CD14-positive monocyte (primary cell): ENCODE measurements around the gene NR2C2AP. TPM values are rescaled to one million over a fixed set of nuclear protein-coding genes. Genes with fewer than 3 reads are reported as not detected.

ENCODE experiments used
- DNase-seq, 3 donors: peaks; one replicate each; pipeline ENCODE4 v3.0.0-alpha.2; 2011 to 2022
- H2AFZ ChIP-seq: 2 replicates; pipeline ENCODE4 v1.6.0; 2012; ENCODE audit warnings: mild to moderate bottlenecking, low read depth, low read length, inconsistent platforms; ENCODE audit not compliant: insufficient read depth, poor library complexity, severe bottlenecking
- H3K27ac ChIP-seq, 2 donors: 1 replicate in 1 of 2; 2 replicates in 1 of 2; pipeline ENCODE4 v1.5.1; 2012 to 2013; ENCODE audit warnings: low read length in 2 of 2, control low read depth in 1 of 2, inconsistent platforms in 1 of 2, low read depth in 1 of 2, mild to moderate bottlenecking in 1 of 2
- H3K27me3 ChIP-seq, 2 donors: one replicate each; pipeline versions ENCODE4 v1.6.0 to v1.6.1; 2011 to 2013; ENCODE audit warnings: low read length in 2 of 2; ENCODE audit not compliant: control insufficient read depth in 2 of 2, insufficient read depth in 2 of 2
- H3K36me3 ChIP-seq, 2 donors: replicated peaks in 1 of 2; 1 replicate in 1 of 2; 2 replicates in 1 of 2; pipeline versions ENCODE4 v1.5.1 to v1.6.1; 2012 to 2013; ENCODE audit warnings: low read length in 2 of 2, control low read depth in 1 of 2, inconsistent platforms in 1 of 2, mild to moderate bottlenecking in 1 of 2; ENCODE audit not compliant: insufficient read depth in 2 of 2, control insufficient read depth in 1 of 2
- H3K4me1 ChIP-seq, 2 donors: 1 replicate in 1 of 2; 2 replicates in 1 of 2; pipeline versions ENCODE4 v1.5.1 to v1.6.1; 2012 to 2013; ENCODE audit warnings: low read length in 2 of 2, control low read depth in 1 of 2, inconsistent platforms in 1 of 2, mild to moderate bottlenecking in 1 of 2, moderate library complexity in 1 of 2; ENCODE audit not compliant: insufficient read depth in 2 of 2, control insufficient read depth in 1 of 2
- H3K4me2 ChIP-seq: replicated peaks from 2 replicates; pipeline ENCODE3; 2012; ENCODE audit warnings: low read length, moderate library complexity, mild to moderate bottlenecking; ENCODE audit not compliant: poor library complexity, severe bottlenecking; ENCODE audit errors: extremely low read depth
- H3K4me3 ChIP-seq, 3 experiments: fragments of 200-600 bp in 1 of 3; sonication (generic) in 1 of 3; replicated peaks in 1 of 3; 1 replicate in 2 of 3; 2 replicates in 1 of 3; pipeline ENCODE4 v1.5.1; 2011 to 2013; ENCODE audit warnings: low read length in 3 of 3, mild to moderate bottlenecking in 3 of 3, control low read depth in 2 of 3, low read depth in 2 of 3, inconsistent platforms in 1 of 3, moderate library complexity in 1 of 3
- H3K79me2 ChIP-seq: 2 replicates; pipeline ENCODE4 v1.6.0; 2012; ENCODE audit warnings: mild to moderate bottlenecking, control low read depth, inconsistent platforms, low read length, moderate library complexity; ENCODE audit not compliant: insufficient read depth
- H3K9ac ChIP-seq: 2 replicates; pipeline ENCODE4 v1.6.0; 2017; ENCODE audit warnings: low read length, mild to moderate bottlenecking; ENCODE audit not compliant: insufficient read depth, poor library complexity, severe bottlenecking
- H3K9me3 ChIP-seq, 2 donors: replicated peaks in 1 of 2; 1 replicate in 1 of 2; 2 replicates in 1 of 2; pipeline versions ENCODE4 v1.5.1 to v1.6.1; 2012 to 2013; ENCODE audit warnings: low read length in 2 of 2, control low read depth in 1 of 2; ENCODE audit not compliant: control insufficient read depth in 1 of 2, insufficient read depth in 1 of 2
- H4K20me1 ChIP-seq: 2 replicates; pipeline ENCODE4 v1.6.0; 2012; ENCODE audit warnings: mild to moderate bottlenecking, low read length, control low read depth, moderate library complexity; ENCODE audit not compliant: insufficient read depth
- H3K27ac Mint-ChIP-seq, 7 donors: one replicate each; pipeline ENCODE4 v1.8.0; 2020; ENCODE audit warnings: mild to moderate bottlenecking in 7 of 7, mixed read lengths in 7 of 7, moderate library complexity in 6 of 7, inconsistent platforms in 2 of 7
- H3K27me3 Mint-ChIP-seq, 3 donors: one replicate each; pipeline ENCODE4 v1.8.0; 2021 to 2022; ENCODE audit warnings: low read depth in 3 of 3, mild to moderate bottlenecking in 3 of 3, mixed read lengths in 3 of 3, moderate library complexity in 3 of 3, inconsistent platforms in 1 of 3
- H3K36me3 Mint-ChIP-seq, 2 donors: one replicate each; pipeline ENCODE4 v1.8.0; 2020; ENCODE audit warnings: mixed read lengths in 2 of 2, inconsistent platforms in 1 of 2, mild to moderate bottlenecking in 1 of 2
- H3K4me1 Mint-ChIP-seq: one replicate; pipeline ENCODE4 v1.8.0; 2020; ENCODE audit warnings: mild to moderate bottlenecking, mixed read lengths
- H3K4me3 Mint-ChIP-seq, 2 donors: one replicate each; pipeline ENCODE4 v1.8.0; 2020; ENCODE audit warnings: mild to moderate bottlenecking in 2 of 2, mixed read lengths in 2 of 2, moderate library complexity in 1 of 2
- H3K9me3 Mint-ChIP-seq, 7 donors: one replicate each; pipeline ENCODE4 v1.8.0; 2020 to 2022; ENCODE audit warnings: mixed read lengths in 7 of 7, mild to moderate bottlenecking in 6 of 7, moderate library complexity in 6 of 7, inconsistent platforms in 2 of 7
- WGBS: methylation state at CpG from one replicate; pipeline ENCODE4 v1.1.5; 2013; ENCODE audit warnings: missing lambda C conversion rate; ENCODE audit not compliant: insufficient coverage; 5-methylcytosine and 5-hydroxymethylcytosine counted together
- intact Hi-C, 2 donors: fragments of 100-400 bp; cut with micrococcal nuclease; formaldehyde crosslinking; loops; one replicate each; pipeline versions ENCODE4 v1.15.0 to v1.15.1; 2023
- polyA minus RNA-seq: library from RNA; depleted of rRNA, polyadenylated mRNA; stranded (reverse); fragments of >200 nt; gene quantifications from 2 replicates; pipeline ENCODE4 v1.2.3, GENCODE V29; 2012
- polyA plus RNA-seq, 3 donors: library from polyadenylated mRNA; depleted of rRNA in 1 of 3; unstranded in 2 of 3; stranded (reverse) in 1 of 3; fragments of 300-500 nt in 2 of 3; fragments of >200 nt in 1 of 3; fragmentation: Illumina TruSeq in 2 of 3; gene quantifications; 1 replicate in 2 of 3; 2 replicates in 1 of 3; pipeline ENCODE4 v1.2.3, GENCODE V29; 2012 to 2021
- total RNA-seq, 12 experiments: library from RNA in 1 of 12; stranded (reverse) in 1 of 12; fragments of 120-200 nt in 1 of 12; gene quantifications; one replicate each; pipeline ENCODE4 v1.2.4 and lab custom pipeline; 2013 to 2026; ENCODE audit warnings: mixed read lengths in 6 of 12, inconsistent platforms in 1 of 12
- TF ChIP-seq, protein P1 (sequence below): fragments of 200-600 bp; IDR thresholded peaks from one replicate; pipeline ENCODE4 v1.8.0; 2022; ENCODE audit warnings: antibody characterized with exemption, mild to moderate bottlenecking

Gene NR2C2AP, protein sequence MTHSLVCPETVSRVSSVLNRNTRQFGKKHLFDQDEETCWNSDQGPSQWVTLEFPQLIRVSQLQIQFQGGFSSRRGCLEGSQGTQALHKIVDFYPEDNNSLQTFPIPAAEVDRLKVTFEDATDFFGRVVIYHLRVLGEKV
- total RNA-seq (2013) = 10.3 TPM
- 1 to 10 TPM; 6.4 to 7.8 (median 6.4) TPM for polyA plus RNA-seq
- 4.7 and 6.6 TPM in 2 replicates for polyA minus RNA-seq
- 0.59 to 4.9 (median 1.7) reads per million in 11 experiments for total RNA-seq (lab: John Stamatoyannopoulos, UW)

DNA sequence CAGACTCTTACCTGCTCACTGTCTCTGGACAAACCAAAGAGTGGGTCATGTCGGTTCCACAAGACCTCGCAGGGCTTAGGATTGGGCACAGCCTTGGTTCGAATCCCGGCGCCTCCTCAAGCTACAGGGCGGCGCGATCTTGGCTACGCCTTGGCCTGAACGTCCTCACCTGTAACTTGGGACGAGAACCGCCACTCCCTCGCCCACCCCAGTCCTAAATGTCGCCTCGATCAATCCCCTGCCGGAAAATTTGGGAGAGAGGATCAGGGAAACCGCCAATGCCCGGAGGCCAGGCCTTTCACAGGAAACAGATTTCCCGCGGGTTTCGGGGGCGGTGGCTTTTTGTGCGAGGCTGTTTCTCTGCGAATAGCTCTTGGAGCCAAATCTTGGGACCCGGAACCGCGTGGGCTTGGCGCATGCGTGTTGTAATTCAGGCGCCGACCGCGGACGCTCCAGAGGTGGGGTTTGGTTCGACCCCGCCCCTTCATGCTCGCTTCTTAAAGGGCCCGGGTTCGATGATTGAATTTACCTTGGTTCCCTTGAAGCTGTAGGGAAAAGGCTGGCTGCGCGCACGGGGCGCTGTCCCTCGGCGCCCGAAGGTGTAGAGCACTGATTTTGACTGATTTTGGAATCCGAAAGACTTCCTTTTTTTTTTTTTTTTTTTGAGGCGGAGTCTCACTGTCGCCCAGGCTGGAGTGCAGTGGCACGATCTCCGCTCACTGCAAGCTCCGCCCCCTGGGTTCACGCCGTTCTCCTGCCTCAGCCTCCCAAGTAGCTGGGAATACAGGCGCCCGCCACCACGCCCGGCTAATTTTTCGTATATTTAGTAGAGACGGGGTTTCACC is at the start of gene NR2C2AP:
NR2C2AP (minus strand) TSS at position 403 of the 845 bp plus-strand sequence; CDS start at position 49, 354 bp downstream.
- Mint-ChIP-seq H3K27me3 (peaks cover 4 to 16% (median 9%) of the 10 kb centered on the region in 3 donors), H3K4me1 (peaks cover 26% of the 10 kb centered on the region), H3K9me3 (peaks cover 0 to 15% (median 3%) of the 10 kb centered on the region in 7 donors), H3K27ac (peak within 1 kb of the TSS; percentile 85 to 97 (median 91)), H3K4me3 (peak within 1 kb of the TSS; percentile 86 to 92), H3K36me3 (peaks cover 13 to 35% of the 10 kb centered on the region in 2 donors)
- peaks cover 15% of the 10 kb centered on the region for H3K79me2 ChIP-seq
- WGBS = 10% methylated on average over 51 of the region's 60 CpGs
- intact Hi-C loops = loop anchor here in 1 of 2 donors (1.0 kb wide), 1 partner anchor 11 kb away; the partner anchor contains the start of genes BORCS8 and RFXANK
- H3K4me2 ChIP-seq = peak within 1 kb of the TSS; percentile 91
- H3K27me3 ChIP-seq = no peaks in the 10 kb centered on the region
- peak within 1 kb of the TSS; percentile 54 to 94 (median 79) for H3K4me3 ChIP-seq
- TF ChIP-seq, protein P1, sequence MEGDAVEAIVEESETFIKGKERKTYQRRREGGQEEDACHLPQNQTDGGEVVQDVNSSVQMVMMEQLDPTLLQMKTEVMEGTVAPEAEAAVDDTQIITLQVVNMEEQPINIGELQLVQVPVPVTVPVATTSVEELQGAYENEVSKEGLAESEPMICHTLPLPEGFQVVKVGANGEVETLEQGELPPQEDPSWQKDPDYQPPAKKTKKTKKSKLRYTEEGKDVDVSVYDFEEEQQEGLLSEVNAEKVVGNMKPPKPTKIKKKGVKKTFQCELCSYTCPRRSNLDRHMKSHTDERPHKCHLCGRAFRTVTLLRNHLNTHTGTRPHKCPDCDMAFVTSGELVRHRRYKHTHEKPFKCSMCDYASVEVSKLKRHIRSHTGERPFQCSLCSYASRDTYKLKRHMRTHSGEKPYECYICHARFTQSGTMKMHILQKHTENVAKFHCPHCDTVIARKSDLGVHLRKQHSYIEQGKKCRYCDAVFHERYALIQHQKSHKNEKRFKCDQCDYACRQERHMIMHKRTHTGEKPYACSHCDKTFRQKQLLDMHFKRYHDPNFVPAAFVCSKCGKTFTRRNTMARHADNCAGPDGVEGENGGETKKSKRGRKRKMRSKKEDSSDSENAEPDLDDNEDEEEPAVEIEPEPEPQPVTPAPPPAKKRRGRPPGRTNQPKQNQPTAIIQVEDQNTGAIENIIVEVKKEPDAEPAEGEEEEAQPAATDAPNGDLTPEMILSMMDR = no peak
- DNase-seq = peak; percentile 77 to 86 (median 86)
- H2AFZ ChIP-seq = peak within 1 kb of the TSS; percentile 86
- H3K27ac ChIP-seq = peak within 1 kb of the TSS; percentile 84 to 87
- peaks cover 14 to 27% of the 10 kb centered on the region in 2 donors for H3K36me3 ChIP-seq
- peak within 1 kb of the TSS; percentile 78 for H3K9ac ChIP-seq
- peaks cover 11 to 19% of the 10 kb centered on the region in 2 donors for H3K4me1 ChIP-seq
- H3K9me3 ChIP-seq = peaks cover 0 to 6% of the 10 kb centered on the region in 2 donors
- no peaks in the 10 kb centered on the region for H4K20me1 ChIP-seq

DNA sequence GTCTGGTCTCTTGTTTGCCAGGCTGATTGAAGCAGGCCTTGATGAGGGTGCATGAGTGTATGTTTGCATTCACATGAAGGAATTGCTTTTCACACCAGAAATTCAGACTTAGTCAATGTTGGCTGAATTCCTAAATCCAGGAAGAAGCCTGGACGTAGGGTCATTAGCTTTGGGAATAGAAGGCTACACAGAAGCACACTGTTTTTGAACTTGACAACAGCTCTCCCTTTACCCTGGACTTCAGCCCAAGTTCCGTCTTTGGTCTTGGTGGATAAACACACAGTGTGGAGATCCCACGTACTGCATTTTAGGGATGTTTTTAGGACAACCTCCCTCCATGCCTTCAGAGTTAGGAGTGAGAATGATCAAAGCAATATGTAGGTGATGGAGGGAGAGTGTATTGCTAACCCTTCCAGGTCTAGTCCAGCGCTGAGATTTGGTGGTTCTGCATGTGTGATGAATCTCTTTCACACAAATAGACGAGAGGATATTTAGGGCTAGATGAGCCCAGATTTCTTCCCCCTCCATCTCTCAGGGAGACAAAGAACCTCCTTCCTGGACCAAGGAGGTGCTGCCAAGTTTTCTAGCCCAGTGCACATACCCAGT is 47.1 kb upstream of the NR2C2AP start:
- TF ChIP-seq, protein P1 = no peak
- H3K27ac Mint-ChIP-seq = peak overlapping the region in 1 of 7 donors; percentile 80
- no peaks in the 10 kb centered on the region for H3K36me3 ChIP-seq
- no peaks in the 10 kb centered on the region for H3K9me3 ChIP-seq
- H3K27me3 Mint-ChIP-seq = peaks cover 16 to 29% (median 29%) of the 10 kb centered on the region in 3 donors
- no peak overlapping the region for H3K27ac ChIP-seq
- H3K36me3 Mint-ChIP-seq = no peaks in the 10 kb centered on the region
- H3K27me3 ChIP-seq = no peaks in the 10 kb centered on the region
- H3K9ac ChIP-seq = no peak overlapping the region
- 86% methylated on average over 1 of the region's 5 CpGs for WGBS
- peaks cover 0 to 2% (median 0%) of the 10 kb centered on the region in 7 donors for H3K9me3 Mint-ChIP-seq
- no peak overlapping the region for H3K4me3 Mint-ChIP-seq
- no peak overlapping the region for H2AFZ ChIP-seq
- no peaks in the 10 kb centered on the region for H3K4me1 ChIP-seq
- H3K4me2 ChIP-seq = no peak overlapping the region
- H3K79me2 ChIP-seq = no peaks in the 10 kb centered on the region
- DNase-seq = no peak
- no peaks in the 10 kb centered on the region for H4K20me1 ChIP-seq
- intact Hi-C loops = no loop called here
- H3K4me1 Mint-ChIP-seq = no peaks in the 10 kb centered on the region
- H3K4me3 ChIP-seq = no peak overlapping the region
